ENCODE measurements around the gene STK38. TPM values are rescaled to one million over a fixed set of nuclear protein-coding genes. Genes with fewer than 3 reads are reported as not detected.
A peak's percentile ranks its signal among the peaks of the same experiment; 100 is the strongest.
"Not testable (repeated sequence)": the region's sequence is repeated elsewhere in the genome, so short reads cannot be mapped to it uniquely, and the experiment has no call there.

The STK38 gene
- total and polyA plus RNA-seq, 2 donors = 20.0 to 50.0 TPM

DNA sequence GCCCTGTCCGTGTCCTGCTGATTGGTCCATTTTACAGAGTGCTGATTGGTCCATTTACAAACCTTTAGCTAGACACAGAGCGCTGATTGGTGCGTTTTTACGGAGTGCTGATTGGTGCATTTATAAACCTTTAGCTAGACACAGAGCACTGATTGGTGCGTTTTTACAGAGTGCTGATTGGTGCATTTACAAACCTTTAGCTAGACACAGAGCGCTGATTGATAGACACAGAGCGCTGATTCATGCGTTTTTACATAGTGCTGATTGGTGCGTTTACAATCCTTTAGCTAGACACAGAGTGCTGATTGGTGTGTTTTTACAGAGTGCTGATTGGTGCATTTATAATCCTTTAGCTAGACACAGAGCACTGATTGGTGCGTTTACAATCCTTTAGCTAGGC lies 98.1 kb downstream of the STK38 start:
- not testable (repeated sequence) for H3K27me3 ChIP-seq (ENCODE audit: control insufficient read depth in 2 of 2, insufficient read depth in 1 of 2, low read length in 1 of 2); H3K9me3 ChIP-seq (ENCODE audit: control insufficient read depth in 2 of 2, insufficient read depth in 1 of 2, low read length in 1 of 2); H3K4me1 ChIP-seq (ENCODE audit: control insufficient read depth in 2 of 2, insufficient read depth in 2 of 2, low read length in 2 of 2); H3K4me3 ChIP-seq (ENCODE audit: low read length in 2 of 2); DNase-seq (ENCODE audit: low read depth in 6 of 9, low spot score in 9 of 9); H3K27ac ChIP-seq (ENCODE audit: low read depth in 1 of 2, low read length in 1 of 2)
- WGBS = 97% methylated on average over 10 of the region's 10 CpGs
- peaks cover 4 to 16% of the 10 kb centered on the region in 2 donors for H3K36me3 ChIP-seq (ENCODE audit: control insufficient read depth in 2 of 2, insufficient read depth in 2 of 2, low read length in 1 of 2)

DNA sequence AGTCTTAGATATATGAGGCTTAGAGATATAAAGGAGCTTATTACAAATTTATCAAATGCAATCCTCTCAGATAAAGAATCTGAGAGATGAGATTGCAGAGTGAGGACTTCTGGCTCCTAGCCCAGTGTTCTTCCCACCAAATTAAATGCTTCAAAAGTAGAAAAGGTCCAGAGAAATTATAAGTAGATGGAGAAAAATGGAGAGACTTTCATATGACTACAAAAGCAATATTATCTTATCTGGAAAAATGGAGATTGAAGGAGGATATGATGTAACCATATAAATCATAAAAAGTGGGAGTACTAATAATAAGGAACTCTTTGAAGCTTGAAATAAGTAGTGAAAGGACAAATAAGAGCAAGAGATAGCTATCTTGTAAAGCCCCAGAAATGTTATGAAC lies 101.7 kb downstream of the STK38 start:
- no peak overlapping the region for H3K27ac ChIP-seq (ENCODE audit: low read depth in 1 of 2, low read length in 1 of 2)
- H3K9me3 ChIP-seq (ENCODE audit: control insufficient read depth in 2 of 2, insufficient read depth in 1 of 2, low read length in 1 of 2) = peaks cover 2 to 3% of the 10 kb centered on the region in 2 donors
- H3K4me1 ChIP-seq (ENCODE audit: control insufficient read depth in 2 of 2, insufficient read depth in 2 of 2, low read length in 2 of 2) = peaks cover 9 to 22% of the 10 kb centered on the region in 2 donors

DNA sequence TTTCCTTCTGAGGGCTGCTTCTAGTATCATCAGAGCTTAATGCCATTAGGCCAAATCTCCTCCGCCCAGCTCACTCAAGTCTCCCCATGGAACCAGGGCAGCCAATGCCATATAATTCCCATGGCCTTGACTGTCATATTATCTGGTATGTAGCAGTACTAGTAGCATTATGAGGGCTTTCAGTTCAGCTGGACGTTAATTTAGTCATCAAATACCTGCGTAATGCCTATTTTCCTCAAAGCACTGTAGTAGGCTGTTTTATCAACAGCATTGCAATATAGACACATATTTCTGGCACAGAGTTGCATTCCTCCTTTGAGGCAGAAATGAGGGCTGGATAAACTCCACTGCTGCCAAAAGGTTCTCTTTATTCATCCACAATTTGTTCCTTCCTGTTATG lies 102.8 kb downstream of the STK38 start:
- WGBS = 91% methylated on average over 3 of the region's 3 CpGs
- H3K4me1 ChIP-seq (ENCODE audit: control insufficient read depth in 2 of 2, insufficient read depth in 2 of 2, low read length in 2 of 2) = peaks cover 9 to 22% of the 10 kb centered on the region in 2 donors

More for the DNA sequence above, 101.7 kb downstream of the STK38 start:
- Histone ChIP-seq H3K4me3 (ENCODE audit: low read length in 2 of 2) (no peak overlapping the region), H3K36me3 (ENCODE audit: control insufficient read depth in 2 of 2, insufficient read depth in 2 of 2, low read length in 1 of 2) (peaks cover 4 to 7% of the 10 kb centered on the region in 2 donors), H3K27me3 (ENCODE audit: control insufficient read depth in 2 of 2, insufficient read depth in 1 of 2, low read length in 1 of 2) (no peaks in the 10 kb centered on the region)
- no peak for DNase-seq (ENCODE audit: low read depth in 6 of 9, low spot score in 9 of 9)

More for the DNA sequence above, 102.8 kb downstream of the STK38 start:
- Histone ChIP-seq H3K36me3 (ENCODE audit: control insufficient read depth in 2 of 2, insufficient read depth in 2 of 2, low read length in 1 of 2) (peaks cover 4 to 7% of the 10 kb centered on the region in 2 donors), H3K4me3 (ENCODE audit: low read length in 2 of 2) (peak overlapping the region in 1 of 2 donors; percentile 89), H3K9me3 (ENCODE audit: control insufficient read depth in 2 of 2, insufficient read depth in 1 of 2, low read length in 1 of 2) (peaks cover 2 to 3% of the 10 kb centered on the region in 2 donors), H3K27ac (ENCODE audit: low read depth in 1 of 2, low read length in 1 of 2) (peak overlapping the region; percentile 13 to 93), H3K27me3 (ENCODE audit: control insufficient read depth in 2 of 2, insufficient read depth in 1 of 2, low read length in 1 of 2) (no peaks in the 10 kb centered on the region)
- DNase-seq (ENCODE audit: low read depth in 6 of 9, low spot score in 9 of 9) = no peak

Other genes with a start within 250 kb of the STK38 start
- 0.14 TPM for gene BNIP5, start 210.6 kb downstream of the STK38 start, total RNA-seq
- 0.23 TPM for gene BNIP5, start 210.6 kb downstream of the STK38 start, polyA plus RNA-seq
- gene ETV7, start 159.8 kb downstream of the STK38 start, total RNA-seq = 4.4 TPM
- 5.5 TPM for gene ETV7, start 159.8 kb downstream of the STK38 start, polyA plus RNA-seq
- 0.05 TPM for gene PXT1, start 104.6 kb downstream of the STK38 start, total RNA-seq
- 0.05 TPM for gene PXT1, start 104.6 kb downstream of the STK38 start, polyA plus RNA-seq
- 49.9 TPM for gene KCTD20, start 104.5 kb downstream of the STK38 start, total RNA-seq
- gene KCTD20, start 104.5 kb downstream of the STK38 start, polyA plus RNA-seq = 19.5 TPM
- gene SRSF3, start 46.9 kb upstream of the STK38 start, total RNA-seq = 454 TPM
- gene SRSF3, start 46.9 kb upstream of the STK38 start, polyA plus RNA-seq = 299 TPM
- gene CDKN1A, start 131.2 kb upstream of the STK38 start, total RNA-seq = 13.1 TPM
- gene CDKN1A, start 131.2 kb upstream of the STK38 start, polyA plus RNA-seq = 81.2 TPM
- gene RAB44, start 150.3 kb upstream of the STK38 start, total RNA-seq = 0.28 TPM
- 0.27 TPM for gene RAB44, start 150.3 kb upstream of the STK38 start, polyA plus RNA-seq